Psoas muscle (tissue), 8 donors: ENCODE data around the gene ROBO1. TPM values are rescaled to one million over a fixed set of nuclear protein-coding genes. Genes with fewer than 3 reads are reported as not detected.

Source experiments
- ATAC-seq, 4 donors: fragments of 200-7000 bp; cut with Tn5 transposase; one replicate each; pipeline ENCODE4 v1.9.1; 2020; ENCODE audit warnings: moderate library complexity in 3 of 4, mild to moderate bottlenecking in 2 of 4
- DNase-seq, 2 donors: peaks; one replicate each; pipeline ENCODE4 v3.0.0-alpha.2; 2020
- H3K27ac ChIP-seq: fragments of 200-600 bp; one replicate; pipeline ENCODE4 v1.8.0; 2022
- H3K27me3 ChIP-seq, 3 donors: fragments of 200-600 bp in 1 of 3; one replicate each; pipeline versions ENCODE4 v1.6.1 to v1.8.0; 2013 to 2022; ENCODE audit warnings: low read length in 2 of 3, mild to moderate bottlenecking in 2 of 3, moderate library complexity in 1 of 3; ENCODE audit not compliant: insufficient read depth in 3 of 3
- H3K36me3 ChIP-seq, 2 donors: fragments of 200-600 bp in 1 of 2; one replicate each; pipeline versions ENCODE4 v1.6.1 to v1.8.0; 2013 to 2022; ENCODE audit warnings: low read depth in 1 of 2, mild to moderate bottlenecking in 1 of 2, moderate library complexity in 1 of 2; ENCODE audit not compliant: insufficient read depth in 1 of 2
- H3K4me1 ChIP-seq: fragments of 200-600 bp; one replicate; pipeline ENCODE4 v1.8.0; 2022
- H3K4me3 ChIP-seq: fragments of 200-600 bp; one replicate; pipeline ENCODE4 v1.8.0; 2022; ENCODE audit warnings: mild to moderate bottlenecking
- H3K9me3 ChIP-seq: fragments of 200-600 bp; one replicate; pipeline ENCODE4 v1.8.0; 2022
- WGBS, 3 donors: extraction: QIAGEN DNeasy Blood & Tissue Kit; methylation state at CpG; one replicate each; pipeline versions ENCODE4 v1.1.6 to v1.1.7; 2013; 5-methylcytosine and 5-hydroxymethylcytosine counted together
- intact Hi-C, 2 donors: fragments of 100-400 bp; cut with DNase I; formaldehyde crosslinking; loops; one replicate each; pipeline versions ENCODE4 v1.11.0 to v1.14.2; 2022
- polyA plus RNA-seq, 3 donors: library from polyadenylated mRNA; stranded (reverse); fragments of 200-250 nt; gene quantifications; one replicate each; pipeline ENCODE4 v1.2.3, GENCODE V29; 2013
- total RNA-seq, 4 donors: library from RNA; stranded (reverse); fragmentation: NEBNext Ultra II Directional in 2 of 4; extraction: Animal tissue kit (Norgen Biotek cat#: 25700) in 2 of 4; gene quantifications; one replicate each; pipeline versions ENCODE4 v1.2.1 to v1.2.4, GENCODE V29; 2021 to 2023
- TF ChIP-seq, protein P1 (sequence below): fragments of 200-600 bp; IDR thresholded peaks from one replicate; pipeline ENCODE4 v1.8.0; 2022; ENCODE audit warnings: antibody characterized with exemption
- donor health status: healthy with polysubstance abuse.
- donor health status: DM: no; HTN: no; CAD: no; lungs with moderate emphysema.
- donor health status: Bipolar disorder and iron deficiency.
- donor health status: healthy.
- donor health status: DM: yes; HTN: yes; CAD: no.
- donor health status: DM: no; HTN: no; CAD: no.
- donor health status: DM: no; HTN: no; CAD: no.
- donor health status: DM: yes; HTN: yes; CAD: no.

ROBO1 gene
- total and polyA plus RNA-seq, 7 donors = 0.52 to 14.0 (median 4.9) TPM

DNA sequence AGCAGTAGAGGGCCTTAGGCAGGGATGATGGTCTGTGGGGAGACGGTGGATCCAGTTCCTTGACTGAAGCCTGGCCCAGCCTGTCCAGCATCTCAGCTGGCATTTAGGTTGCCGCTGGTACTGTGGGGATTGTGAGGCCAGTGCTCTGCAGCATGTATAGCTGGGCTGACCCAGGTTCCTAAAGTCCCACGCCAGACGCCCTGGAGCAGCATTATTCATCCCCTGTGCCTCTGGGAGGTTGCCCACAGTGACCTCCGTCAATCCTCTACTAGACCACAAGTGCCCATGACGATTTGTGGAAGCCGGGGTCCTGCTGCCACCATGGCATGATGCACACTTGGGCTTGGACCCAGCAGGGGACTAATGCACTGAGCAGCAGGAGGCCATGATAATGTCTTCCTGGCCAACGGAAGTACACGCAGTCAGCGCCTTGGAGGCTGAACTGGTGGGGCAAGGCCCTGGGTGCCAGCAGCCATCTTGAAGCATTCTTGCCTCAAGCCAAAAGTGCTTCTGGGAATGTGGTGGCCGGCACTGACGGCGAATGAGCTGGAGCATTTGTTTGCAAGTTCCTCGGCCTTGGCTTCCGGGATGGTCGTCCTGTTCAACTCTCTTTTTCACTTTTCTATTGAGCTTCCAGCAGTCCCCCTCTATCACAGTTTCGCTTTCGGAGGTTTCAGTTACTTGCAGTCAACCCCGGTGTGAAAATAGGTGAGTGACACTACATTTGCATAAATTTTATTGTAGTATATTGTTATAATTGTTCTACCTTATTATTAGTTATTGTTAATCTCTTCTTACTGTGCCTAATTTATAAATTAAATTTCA lies 949.4 kb downstream of the ROBO1 start:
- intact Hi-C loops = no loop called here
- TF ChIP-seq, protein P1, sequence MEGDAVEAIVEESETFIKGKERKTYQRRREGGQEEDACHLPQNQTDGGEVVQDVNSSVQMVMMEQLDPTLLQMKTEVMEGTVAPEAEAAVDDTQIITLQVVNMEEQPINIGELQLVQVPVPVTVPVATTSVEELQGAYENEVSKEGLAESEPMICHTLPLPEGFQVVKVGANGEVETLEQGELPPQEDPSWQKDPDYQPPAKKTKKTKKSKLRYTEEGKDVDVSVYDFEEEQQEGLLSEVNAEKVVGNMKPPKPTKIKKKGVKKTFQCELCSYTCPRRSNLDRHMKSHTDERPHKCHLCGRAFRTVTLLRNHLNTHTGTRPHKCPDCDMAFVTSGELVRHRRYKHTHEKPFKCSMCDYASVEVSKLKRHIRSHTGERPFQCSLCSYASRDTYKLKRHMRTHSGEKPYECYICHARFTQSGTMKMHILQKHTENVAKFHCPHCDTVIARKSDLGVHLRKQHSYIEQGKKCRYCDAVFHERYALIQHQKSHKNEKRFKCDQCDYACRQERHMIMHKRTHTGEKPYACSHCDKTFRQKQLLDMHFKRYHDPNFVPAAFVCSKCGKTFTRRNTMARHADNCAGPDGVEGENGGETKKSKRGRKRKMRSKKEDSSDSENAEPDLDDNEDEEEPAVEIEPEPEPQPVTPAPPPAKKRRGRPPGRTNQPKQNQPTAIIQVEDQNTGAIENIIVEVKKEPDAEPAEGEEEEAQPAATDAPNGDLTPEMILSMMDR = no peak
- ATAC-seq (no peak), DNase-seq (no peak)
- 96 to 97% (median 96%) methylated on average over 19 of the region's 19 CpGs for WGBS, 3 donors
- Histone ChIP-seq H3K4me3 (no peak overlapping the region), H3K36me3 (no peaks in the 10 kb centered on the region), H3K4me1 (no peaks in the 10 kb centered on the region), H3K9me3 (no peaks in the 10 kb centered on the region), H3K27ac (no peak overlapping the region), H3K27me3 (no peaks in the 10 kb centered on the region)

DNA sequence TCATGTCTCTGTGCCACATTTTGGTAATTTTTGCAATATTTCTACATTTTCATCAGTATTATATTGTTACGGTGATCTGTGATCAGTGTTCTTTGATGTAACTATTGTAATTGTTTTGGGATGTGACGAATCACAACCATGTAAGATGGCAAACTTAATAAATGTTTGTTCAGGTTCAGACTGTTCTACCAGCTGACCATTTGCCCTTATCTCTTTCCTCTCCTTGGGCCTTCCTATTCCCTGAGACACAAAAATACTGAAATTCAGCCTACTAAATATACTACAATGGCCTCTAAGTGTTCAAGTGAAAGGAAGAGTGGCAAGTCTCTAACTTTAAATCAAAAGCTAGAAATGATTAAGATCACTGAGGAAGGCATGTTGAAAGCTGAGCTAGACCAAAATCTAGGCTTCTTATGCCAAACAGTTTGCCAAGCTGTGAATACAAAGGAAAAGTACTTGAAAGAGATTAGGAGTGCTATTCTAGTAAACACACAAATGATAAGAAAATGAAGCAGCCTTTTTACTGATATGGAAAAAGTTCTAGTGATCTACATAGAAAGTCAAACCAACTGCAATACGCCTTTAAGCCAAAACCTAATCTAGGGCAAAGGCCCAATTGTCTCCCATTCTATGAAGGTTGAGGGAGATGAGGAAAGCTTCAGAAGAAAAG lies 952.8 kb downstream of the ROBO1 start:
- WGBS, 3 donors = 83 to 98% (median 95%) methylated on average over 3 of the region's 3 CpGs
- TF ChIP-seq, protein P1 = no peak
- no peaks in the 10 kb centered on the region for H3K9me3 ChIP-seq
- H3K4me3 ChIP-seq = no peak overlapping the region
- no peaks in the 10 kb centered on the region for H3K27me3 ChIP-seq
- no peaks in the 10 kb centered on the region for H3K4me1 ChIP-seq
- H3K27ac ChIP-seq = no peak overlapping the region
- H3K36me3 ChIP-seq = no peaks in the 10 kb centered on the region
- no peak for ATAC-seq
- intact Hi-C loops = no loop called here
- DNase-seq = no peak

DNA sequence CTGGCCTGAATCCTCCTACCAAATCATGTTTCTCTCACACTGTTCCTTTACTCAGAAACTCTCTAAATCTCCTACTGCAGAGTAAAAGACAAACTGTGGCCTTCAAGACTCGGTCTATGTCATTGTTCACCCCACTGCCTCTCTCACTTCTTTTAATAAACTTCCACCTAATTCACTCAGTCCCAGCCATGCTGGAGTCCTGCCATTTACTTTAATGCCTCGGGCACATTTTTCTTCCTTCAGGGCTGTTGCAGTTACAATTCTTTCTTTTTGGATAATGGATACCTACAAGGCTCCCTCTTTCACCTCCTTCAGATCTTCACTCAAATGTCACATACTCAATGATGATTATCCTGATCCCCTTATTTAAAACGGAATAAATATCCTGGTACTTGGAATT lies 955.6 kb downstream of the ROBO1 start:
- Histone ChIP-seq H3K27ac (no peak overlapping the region), H3K4me3 (no peak overlapping the region), H3K9me3 (no peaks in the 10 kb centered on the region), H3K27me3 (no peaks in the 10 kb centered on the region), H3K36me3 (no peaks in the 10 kb centered on the region), H3K4me1 (no peaks in the 10 kb centered on the region)
- TF ChIP-seq, protein P1 = no peak
- intact Hi-C loops = no loop called here
- 68 to 79% (median 73%) methylated on average over 3 of the region's 3 CpGs for whole genome bisulfite sequencing, 3 donors
- ATAC-seq (no peak), DNase-seq (no peak)

DNA sequence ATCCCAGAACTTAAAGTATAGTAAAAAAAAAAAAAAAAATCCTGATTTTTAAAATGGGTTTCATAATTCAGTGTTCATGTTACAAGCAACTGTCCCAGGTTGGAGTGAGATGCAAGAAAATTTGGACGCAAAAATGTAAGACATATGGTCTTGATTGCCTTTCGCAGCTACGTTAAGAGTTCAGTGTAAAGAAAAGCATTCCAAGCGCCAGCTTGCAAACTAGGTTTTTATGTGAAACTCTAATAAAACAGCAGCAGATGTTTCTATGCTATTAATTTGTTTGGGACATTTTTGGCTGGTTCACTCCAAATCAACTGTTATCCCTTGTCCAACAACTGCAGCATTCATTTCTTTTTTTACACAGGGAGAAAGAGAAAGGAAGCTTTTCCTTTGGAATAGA lies 957.8 kb downstream of the ROBO1 start:
- Histone ChIP-seq H3K27ac (no peak overlapping the region), H3K4me1 (no peaks in the 10 kb centered on the region), H3K27me3 (no peaks in the 10 kb centered on the region), H3K4me3 (no peak overlapping the region), H3K36me3 (no peaks in the 10 kb centered on the region), H3K9me3 (no peaks in the 10 kb centered on the region)
- DNase-seq = no peak
- intact Hi-C loops = no loop called here
- 38 to 50% (median 47%) methylated on average over 4 of the region's 4 CpGs for WGBS, 3 donors
- ATAC-seq = no peak
- TF ChIP-seq, protein P1 = no peak
